Stimulated activated CD8-positive, alpha-beta memory T cell treated with anti-CD3 and anti-CD28 coated beads, Interleukin-15, amount 100 ng/mL, for 1 hour (primary cell): ENCODE measurements around the gene TARDBP.
"Not testable (repeated sequence)": the region's sequence is repeated elsewhere in the genome, so short reads cannot be mapped to it uniquely, and the experiment has no call there.

Experiments used
- DNase-seq: peaks from one replicate; pipeline ENCODE4 v3.0.0-alpha.2; 2020; ENCODE audit warnings: low read depth

Gene TARDBP

DNA sequence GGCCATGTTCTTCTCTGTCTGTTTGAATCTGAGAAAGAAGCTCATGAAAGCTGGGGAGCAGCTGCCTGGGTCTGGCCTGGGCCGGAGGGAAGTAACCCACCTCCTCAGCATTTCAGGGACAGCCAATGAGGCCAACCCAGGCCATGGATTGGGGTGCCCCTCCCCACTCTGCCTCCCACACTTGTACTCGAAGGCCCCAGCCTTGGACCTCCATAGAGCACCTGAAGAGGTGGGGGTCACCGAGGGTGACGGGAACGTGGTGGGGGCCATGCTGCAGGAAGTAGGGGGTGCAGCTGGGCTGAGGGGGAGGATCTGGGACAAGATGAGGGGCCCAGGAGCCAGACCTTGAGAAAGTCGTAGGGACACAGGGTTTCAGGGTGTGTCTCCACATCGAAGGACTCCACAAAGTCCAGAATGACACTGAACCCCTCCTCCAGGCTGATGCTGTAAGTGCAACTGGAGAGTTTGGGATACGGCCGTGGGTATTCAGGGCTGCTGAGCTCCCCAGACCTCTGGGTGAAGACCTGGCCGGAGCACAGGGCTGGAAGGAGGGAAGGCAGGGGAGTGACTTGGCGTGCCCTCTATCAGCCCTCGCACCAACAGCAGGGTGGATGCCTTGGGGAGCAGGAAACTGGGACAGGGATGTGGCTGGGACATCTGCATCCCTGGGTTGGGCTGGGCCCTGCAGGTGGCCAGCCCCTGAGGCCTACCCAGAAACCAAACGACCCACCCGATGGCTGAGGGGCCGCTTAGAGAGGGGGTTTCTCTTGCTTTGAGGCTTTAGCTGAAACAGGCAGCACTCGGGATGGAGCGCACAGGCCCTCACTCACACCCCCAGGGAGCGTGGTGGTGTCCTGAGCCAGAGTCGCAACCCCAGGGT lies 30.8 kb downstream of the TARDBP start:
- no peak for DNase-seq

DNA sequence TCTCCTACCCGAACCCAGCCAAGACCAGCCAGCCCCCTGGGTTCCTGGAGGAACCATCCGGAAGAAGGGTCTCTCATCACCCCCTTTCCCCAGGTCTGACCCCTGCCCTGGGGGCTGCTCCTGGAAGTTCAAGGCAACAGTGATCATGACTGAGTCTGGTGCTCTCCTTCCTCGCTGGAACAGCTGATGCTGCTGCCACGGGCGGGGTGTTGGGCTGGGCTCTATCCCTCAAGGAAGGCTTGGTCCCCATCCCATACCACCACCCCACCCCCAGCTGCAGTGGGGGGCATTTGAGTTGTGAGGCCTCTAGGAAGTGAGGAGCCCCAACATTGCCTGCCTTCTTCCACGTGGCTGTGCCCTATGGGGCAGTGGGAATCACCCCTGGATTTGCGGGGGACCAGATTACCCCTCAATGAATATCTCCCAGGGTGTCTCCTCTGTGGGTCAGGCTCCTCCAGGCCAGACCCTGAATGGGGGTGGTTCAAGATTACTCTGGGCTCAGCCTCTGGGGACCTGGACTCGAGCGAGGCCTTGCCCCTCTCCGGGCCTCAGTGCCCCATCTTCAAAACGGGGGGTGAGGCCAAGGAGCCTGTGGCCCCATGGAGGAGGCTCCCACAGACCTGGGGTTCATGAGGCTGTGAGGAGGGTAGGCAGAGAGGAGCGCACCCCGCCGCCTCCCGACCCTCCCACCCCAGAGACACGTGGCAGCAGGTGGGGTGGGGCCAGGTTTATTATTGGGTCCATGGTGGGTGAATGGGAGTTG lies 31.8 kb downstream of the TARDBP start:
- DNase-seq: no peak

DNA sequence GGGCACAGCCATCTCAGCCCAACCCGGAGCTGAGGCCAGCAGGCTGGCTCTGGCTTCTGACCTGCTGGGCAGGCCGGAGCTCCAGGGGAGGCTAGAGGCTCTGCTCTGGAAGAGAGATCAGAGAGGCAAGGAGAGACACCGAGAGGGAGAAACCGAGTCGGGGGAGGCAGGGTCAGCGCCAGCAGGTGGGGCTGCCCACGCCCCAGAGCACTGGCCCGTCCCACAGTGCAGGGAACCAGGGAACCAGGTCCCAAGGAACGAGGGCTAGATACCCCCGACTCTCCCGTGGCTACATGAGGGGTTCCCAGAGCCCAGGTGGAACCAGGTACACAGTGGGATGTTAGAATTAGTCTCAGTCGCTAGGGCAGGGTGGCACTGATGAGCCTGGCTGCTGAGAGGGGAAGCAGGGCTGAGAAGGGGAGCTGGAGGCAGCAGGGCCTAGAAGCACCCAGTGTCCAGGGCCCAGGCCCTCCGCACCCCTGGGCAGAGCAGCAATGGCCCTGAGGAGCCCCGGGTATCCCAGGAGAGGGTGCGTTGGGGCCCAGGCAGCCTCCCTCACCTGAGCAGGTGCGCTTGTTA lies 32.5 kb downstream of the TARDBP start:
- no peak for DNase-seq

DNA sequence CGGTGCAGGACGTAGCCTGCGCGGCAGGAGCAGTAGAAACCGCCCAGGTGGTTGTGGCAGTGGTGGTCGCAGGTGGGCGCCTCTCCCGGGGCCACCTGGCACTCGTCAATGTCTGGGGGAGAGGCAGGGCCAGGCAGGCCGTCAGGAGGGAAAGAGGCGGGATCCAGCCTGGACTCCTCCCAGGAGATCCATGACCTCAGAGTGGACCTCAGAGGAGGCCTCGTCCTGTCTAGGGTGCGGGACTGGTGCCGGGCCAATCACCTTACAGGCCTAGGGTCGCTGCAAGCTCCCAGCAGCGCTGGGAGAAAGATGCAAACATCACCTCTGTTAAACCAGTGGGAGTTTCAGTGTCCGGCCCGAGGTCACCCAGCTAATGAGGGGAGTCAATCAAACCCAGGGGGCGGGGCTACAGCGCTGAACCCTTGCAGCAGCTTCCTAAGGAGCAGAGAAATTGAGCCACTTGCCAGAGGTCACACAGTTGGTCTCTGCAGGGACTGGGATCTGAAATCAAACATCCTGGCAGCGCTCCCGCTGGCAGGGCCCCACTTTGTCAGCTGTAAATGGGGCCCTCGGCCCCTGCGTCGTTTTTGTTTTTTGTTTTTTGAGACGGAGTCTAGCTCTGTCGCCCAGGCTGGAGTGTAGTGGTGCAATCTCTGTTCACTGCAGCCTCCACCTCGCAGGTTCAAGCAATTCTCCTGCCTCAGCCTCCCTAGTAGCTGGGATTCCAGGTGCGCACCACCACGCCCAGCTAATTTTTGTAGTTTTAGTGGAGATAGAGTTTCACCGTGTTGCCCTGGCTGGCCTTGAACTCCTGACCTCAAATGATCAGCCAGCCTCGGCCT lies 33.2 kb downstream of the TARDBP start:
- no peak for DNase-seq

DNA sequence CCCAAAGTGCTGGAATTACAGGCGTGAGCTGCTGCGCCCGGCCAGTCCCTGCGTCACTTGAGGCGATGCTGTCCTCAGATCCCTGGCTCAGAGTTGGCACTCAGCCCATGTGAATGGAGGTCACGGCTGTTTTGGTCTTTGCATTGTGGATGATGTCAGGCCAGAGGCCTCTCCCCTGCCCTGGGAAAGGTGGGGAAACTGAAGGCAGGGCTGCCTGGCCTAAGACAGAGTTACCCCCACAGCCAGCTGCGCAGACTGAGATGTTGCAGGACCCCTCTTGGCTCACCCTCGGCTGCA lies 33.8 kb downstream of the TARDBP start:
- DNase-seq: no peak

DNA sequence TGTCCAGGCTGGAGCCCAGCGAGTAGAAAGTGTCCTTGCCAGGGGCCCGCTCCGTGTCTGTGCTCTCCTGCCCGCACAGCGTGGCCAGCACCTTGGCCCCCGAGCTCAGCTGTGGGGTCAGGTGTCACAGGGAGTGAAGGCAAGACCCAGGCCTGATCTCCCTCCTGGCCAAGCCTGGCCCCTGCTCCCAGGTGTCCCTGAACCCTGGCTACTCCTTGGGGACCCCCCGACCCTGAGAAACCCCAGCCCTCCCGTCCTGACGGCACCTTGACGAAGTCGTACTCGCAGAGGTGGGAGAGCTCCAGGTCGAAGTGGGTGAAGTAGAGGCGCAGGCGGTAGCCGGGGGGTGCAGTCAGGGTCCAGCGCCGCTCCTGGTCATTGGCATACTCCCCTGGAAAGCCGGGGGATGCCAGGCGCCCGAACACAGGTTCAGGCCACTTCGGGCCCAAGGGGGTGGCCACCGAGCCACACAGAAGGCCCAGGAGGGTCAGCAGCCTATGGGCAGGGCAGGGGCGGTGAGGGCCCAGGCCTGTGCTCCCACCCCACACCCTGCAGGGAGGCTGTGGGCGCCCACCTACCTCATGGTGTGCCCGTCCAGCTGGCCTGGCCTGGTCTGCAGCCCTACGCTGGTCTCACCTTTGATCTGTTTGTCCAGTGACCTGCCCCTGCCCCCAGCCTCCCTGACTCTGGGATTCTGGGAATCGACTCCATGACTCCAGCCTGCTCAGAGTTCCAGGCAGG lies 34.3 kb downstream of the TARDBP start, which contains the start of gene MASP2:
MASP2 (minus strand) TSS at position 615 of the 741 bp plus-strand sequence; CDS start at position 583, 32 bp downstream.
- no peak for DNase-seq

DNA sequence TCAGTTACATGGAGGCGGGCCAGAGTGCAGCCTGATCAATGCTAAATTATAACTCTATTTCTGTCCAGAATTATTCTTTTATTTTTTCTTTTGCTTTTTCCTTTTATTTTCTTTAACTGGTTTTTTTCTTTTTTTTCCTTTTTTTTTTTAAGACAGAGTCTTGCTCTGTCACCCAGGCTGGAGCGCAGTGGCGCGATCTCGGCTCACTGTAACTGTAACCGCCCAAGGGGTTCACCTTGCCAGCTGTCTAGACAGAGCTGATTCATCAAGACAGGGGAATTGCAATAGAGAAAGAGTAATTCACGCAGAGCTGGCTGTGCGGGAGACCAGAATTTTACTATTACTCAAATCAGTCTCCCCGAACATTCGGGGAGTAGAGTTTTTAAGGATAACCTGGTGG lies 38.7 kb downstream of the TARDBP start:
- DNase-seq: not testable (repeated sequence)

DNA sequence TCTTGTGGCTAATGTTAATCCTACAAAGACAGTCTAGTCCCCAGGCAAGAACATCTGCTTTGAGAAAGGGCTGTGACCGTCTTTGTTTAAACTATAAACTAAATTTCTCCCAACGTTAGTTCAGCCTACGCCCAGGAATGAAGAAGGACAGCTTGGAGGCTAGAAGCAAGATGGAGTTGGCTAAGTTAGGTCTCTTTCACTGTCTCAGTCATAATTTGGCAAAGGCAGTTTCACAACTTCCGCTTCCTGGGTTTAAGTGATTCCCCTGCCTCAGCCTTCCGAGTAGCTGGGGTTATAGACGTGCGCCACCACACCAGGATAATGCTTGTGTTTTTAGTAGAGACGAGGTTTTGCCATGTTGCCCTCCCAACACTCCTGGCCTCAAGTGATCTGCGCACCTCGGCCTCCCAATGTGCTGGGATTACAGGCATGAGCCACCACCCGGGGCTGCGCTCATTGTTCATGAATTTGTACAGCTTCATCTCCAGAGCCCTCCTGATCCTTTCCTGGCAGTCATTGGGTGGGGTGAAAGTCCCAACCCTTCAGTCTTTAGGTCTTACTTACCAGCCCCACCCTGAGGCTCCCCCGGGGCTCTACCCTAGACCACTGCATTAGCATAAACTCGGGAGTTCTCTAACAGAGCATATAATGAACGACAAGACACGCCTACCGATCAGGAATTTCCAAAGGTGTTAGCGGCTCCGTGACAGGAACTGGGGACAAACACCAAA lies 39.5 kb downstream of the TARDBP start:
- no peak for DNase-seq

DNA sequence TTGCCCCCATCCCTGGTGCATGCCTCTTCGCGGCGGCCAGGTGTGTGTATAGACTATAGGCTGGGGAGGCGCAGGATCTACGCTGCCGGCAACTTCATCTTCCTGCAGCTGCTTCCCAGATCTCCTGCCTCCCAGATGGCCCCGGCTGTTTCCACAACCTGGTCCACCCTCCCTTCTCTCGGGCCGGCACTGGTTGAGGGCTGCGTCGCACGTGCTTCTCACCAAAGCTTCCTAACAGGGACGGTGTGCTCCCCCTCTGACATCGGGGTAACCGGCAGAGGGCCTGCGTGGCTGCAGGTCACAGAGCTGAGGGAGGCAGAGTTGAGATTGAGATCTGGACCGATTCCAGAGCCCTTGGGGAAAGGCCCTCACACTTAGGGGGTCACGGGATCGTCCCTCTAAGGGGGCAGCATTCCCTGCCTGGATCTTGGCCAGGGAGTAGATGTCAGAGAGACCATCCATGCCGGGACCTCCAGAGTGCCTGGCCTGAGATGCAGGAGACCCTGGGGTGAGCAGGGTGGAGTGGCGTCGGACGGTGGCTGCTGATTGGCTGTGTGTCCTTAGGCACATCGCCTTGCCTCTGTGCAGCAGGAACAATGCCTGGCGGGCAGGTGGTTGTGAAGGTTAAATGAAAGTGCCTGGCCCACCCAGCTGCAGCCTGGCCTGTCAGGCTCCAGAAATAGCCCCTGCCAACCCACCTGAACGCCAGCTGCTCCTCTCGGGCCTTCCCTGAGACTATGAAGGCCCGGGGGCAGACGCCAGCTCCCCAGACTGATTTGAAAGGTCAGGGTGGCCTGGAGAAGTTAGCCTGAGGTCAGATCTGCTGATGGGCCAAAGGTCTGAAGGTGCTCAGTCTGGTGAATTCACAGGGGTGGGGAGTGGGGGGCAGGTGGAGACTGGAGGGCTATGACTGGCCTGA lies 40.6 kb downstream of the TARDBP start:
- DNase-seq: no peak

DNA sequence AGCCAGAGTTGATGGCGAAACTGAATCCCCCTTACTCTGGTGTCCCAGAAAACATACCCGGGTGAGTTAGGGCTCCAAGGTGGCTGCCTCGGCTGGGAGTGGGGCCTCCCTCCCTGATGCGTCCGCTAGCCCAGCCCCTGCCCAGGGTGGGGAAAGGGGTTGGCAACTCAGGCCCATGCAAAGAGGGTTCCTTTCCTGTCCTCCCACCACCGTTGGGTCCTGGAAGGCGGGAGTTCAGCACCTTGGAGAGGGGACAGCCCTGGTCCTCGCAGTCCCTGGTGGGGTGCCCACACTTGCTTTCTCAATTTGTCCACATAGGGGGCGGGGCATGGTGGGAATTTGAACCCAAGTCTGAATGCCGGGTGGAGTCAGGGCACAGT lies 41.3 kb downstream of the TARDBP start:
- DNase-seq: no peak

DNA sequence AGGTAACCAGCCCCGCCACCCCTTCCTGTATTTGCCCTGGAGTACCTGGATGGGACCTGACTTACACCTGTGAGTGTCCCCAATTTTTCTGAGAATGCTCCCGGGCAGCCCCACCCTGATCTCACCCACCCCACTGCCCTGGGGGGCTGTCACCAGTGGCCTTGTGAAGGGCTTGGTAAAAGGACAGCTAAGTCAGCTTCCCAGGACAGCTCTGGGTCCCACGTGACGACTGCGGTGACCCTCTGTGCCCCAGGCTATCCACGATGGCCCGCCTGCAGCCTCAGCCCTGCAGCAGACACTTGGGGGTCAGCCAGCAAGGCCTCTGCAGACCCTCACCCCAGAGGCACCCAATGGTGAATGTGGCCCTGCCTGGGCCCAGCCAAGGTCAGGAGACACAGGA lies 41.7 kb downstream of the TARDBP start:
- DNase-seq: no peak

DNA sequence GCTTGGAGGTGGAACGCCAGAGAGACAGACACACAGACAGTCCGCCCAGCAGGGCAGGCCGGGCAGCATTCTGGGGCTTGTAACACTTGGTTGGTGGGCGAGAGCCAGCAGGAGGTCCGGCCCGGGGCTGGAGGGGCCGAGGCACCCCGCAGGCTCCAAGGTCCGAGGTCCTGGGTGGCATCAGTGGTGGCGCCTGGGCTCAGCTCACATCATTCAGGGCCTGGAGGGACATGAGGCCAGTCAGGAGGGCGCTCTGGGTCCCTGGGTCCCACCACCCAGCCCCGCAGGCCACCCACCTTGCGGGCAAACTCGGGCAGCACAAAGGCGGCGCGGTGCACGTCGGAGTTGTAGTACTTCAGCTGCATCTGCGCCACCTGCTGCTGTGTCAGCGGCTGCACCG lies 42.2 kb downstream of the TARDBP start:
- DNase-seq: no peak

DNA sequence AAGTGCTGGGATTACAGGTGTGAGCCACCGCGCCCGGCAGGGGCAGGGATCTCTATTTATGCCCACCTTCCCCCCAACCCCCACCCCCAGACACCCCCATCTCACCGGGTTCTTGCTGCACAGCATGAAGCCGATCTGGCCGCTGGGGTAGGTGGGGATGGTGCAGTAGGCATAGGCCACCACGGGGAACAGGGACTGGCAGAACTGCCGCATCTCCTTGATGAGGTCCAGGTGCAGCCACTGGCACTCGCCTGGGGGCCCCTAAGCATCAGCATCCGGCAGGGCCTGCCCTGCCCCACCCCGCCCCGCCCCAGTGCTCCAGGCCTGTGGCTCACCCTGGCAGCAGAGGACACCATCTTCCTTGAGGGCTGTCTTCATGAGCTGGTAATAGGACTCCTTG lies 43.2 kb downstream of the TARDBP start:
- no peak for DNase-seq

DNA sequence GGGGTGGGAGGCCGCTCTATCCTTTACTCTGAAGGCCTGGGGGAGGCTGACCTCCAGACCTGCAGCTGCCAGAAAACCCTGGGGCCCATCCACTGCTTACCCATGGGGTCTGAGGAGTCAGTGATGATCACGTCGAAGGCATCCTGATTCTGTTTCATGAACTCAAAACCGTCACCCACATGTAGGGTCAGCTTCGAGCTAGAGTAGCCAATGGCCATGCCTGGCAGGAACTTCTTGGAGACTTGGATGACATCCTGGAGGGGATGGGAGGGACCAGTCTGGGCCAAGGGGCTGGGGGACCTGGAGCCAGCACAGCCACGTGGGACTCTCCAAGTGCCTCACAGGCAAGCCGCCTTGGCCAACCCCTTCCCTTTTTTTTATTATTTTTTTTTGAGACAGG lies 44.0 kb downstream of the TARDBP start:
- no peak for DNase-seq

DNA sequence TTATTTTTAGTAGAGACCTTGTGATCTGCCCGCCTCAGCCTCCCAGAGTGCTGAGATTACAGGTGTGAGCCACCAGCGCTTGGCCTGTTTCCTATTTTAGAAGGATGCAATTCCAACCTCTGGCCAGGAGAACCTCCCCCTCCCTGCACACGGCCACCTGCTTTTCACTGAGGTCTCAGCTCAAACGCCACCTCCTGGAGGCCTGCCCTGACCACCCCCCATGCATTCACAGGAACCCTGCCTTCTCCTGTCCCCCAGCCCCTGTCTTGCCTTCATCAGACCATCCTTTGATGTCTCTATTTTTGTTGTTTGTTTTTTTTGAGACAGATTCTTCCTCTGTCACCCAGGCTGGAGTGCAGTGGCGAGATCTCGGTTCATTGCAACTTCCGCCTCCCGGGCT lies 45.0 kb downstream of the TARDBP start:
- DNase-seq: no peak

DNA sequence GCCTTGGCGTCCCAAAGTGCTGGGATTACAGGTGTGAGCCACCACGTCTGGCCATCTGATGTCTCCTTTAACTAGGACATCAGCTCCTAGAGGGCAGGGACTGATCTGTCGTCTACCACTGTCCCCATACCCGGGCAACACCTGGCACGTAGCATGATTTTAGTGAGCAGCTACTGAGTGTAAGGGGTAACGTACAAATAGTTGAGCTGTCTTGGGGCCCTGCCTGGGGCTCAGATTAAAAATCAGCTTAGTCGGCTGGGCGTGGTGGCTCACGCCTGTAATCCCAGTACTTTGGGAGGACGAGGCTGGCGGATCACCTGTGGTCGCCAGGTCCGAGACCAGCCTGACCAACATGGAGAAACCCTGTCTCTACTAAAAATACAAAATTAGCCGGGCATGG lies 45.6 kb downstream of the TARDBP start:
- no peak for DNase-seq

DNA sequence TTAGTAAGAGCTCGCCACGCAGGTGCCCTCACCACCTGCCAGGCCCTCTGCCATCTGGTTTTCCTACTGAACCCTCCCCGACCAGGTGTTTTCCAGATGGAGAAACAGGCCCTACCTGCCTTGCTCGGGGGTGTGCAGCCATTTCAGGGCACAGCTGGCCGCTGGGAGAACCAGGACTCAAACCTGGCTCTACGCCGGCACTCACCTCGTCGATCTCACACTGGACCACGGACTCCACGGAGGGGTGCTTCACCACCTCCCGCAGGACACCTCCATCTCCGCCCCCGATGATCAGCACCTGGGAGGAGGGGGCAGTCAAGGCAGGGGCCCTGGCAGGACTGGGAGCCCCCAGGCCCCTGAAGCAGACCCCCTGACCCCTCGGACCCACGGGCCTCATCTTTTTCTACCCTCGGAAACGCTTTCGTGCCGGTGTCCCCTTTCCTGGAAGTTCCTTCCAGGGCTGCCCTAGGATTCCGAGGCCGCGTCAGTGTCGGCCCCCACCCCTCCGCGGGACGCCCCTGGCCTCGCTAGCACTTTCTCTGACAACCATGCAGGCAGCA lies 46.2 kb downstream of the TARDBP start:
- DNase-seq: no peak

DNA sequence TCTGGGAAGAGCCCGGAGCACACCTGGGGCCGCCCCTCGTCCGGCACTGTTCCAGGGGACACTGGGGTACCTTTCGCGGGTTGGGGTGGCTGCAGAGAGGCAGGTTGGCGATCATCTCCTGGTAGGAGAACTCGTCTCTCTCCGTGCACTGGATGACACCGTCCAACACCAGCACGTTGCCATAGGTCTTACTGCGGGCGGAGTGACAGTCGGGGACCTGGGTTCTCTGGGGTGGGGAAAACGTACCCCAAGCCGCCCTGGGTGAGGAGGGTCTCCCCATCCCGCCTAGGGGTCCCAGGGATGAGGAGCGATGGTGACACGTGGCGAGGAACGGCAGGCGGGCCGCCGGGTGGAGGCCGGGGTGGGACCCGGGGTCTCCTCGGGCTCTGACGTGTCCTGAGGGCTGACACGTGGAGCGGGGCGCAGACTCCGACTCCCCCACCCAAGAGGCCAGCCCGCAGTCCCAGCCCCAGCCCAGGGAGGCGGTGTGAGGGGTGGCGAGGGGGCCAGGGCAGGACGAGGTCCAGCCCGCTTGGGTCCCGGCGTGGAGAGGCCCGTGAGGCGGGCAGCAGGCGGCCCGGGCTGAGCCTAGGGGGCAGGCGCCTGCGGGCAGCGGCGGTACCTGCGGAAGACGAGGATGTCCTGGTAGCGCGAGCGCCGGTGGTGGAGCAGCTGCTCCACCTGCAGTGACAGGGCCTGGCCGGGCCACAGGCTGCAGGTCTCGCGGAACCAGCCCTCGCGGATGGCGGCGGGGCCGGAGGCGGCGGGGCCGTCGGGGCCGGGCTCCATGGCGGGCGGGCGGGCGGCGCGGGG lies 46.9 kb downstream of the TARDBP start:
- no peak for DNase-seq
